Stimulated activated CD4-positive, alpha-beta T cell treated with anti-CD3 and anti-CD28 coated beads, Interleukin-12 subunit alpha, Interleukin-12 subunit beta, amount 100 ng/mL, for 4 hours (primary cell): ENCODE results near the gene LMF1.
A peak's percentile ranks its signal among the peaks of the same experiment; 100 is the strongest.

Source experiments
- DNase-seq: peaks from one replicate; pipeline ENCODE4 v3.0.0-alpha.2; 2020

LMF1 gene

DNA sequence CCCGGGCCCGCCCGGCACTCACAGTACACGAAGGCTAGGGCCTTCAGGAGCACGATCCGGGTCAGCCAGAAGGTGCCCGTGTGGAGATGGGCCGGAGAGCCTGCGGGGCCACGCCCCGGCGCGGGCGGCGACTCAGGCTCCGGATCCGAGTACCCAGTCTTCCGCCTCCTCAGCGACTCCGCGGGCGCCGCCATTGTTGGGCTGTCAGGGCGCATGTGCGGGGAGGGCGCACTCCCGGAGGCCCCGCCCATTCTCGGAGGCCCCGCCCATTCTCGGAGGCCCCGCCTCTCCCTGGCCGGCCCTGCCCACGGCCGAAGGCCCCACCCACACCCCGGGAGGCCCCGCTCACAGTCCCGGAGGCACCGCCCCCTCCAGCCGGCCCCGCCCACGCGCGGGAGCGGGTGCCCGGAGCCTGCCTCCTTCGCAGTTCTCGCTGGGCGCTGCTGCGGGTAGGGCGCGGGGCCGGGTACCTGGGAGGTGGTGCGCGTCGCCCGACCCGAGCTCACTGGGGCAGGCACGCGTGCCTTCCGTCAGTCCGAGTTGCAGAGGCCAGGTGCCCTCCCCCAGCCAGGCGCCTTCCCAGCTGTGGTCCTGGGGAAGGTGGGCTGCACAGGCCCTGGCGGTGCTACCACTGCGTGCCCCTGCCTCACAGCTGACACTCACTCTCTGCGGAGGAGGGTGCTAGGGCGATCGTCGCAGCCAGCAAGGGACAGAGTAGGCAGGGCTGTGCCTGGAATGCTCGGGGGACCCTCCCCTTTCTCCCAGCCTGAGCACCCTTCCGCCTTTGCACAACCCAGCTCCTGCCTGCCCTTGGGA is at the start of gene LMF1:
Gene LMF1 (minus strand): TSS at position 219 of the 816 bp plus-strand sequence. CDS start 4 bp downstream, at position 215.
- DNase-seq = peak; percentile 97

DNA sequence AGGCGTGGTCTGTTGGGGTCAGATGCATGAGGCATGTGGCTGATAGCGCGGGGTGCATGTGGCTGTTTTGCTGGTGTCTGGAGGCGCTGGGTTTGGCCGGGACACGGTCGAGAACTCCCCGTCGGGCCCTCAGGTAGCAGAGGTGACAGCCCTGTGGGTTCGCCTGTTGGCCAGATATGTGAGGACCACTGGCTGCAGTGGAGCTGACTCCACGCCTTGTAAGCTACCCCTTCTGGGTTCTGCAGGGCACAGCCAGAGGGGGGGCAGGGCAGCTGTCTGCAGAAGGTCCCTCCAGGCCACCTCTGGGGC is 49.3 kb upstream of the LMF1 start:
- DNase-seq = no peak

DNA sequence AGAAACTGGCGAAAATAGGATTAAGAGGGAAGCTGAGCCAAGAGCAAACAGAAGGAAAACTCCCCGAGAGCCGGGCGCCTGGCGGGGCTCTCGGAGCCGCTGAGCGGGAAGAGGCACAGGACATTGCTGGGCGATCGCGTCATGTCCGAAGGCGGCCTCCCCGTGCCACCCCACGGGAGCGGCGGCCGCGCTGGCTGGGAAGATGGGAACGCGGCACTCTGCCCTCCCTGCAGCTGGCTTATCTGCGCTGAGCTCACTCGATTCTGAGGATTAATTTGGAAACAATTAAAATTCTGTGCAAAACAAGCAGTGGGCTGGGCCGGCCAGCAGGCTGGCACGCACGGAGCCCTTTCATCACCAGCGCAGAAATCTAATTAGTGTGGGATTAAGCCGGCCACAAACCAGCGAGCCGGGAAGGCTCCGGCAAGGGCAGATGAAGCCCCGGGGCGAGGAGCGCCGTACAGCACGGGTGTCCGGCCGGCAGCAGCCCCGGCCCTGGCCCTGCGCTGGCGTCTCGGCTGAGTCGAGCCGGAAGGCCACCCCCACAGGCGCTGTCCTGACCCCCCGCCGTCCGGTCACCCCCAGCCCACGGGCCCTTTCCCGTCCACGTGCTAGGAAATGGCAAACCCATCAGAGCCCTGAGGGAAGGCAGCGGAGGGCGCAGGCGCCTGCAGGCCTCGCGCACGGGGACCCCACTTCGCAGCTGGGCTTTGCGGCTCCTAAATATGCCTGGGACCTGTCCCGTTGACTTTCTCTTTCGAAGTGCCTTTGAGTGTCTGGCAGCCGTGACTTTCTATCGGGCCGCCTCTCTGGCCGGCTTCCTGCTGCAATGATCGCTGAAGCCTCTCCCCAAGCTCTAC is 48.7 kb upstream of the LMF1 start:
- no peak for DNase-seq

DNA sequence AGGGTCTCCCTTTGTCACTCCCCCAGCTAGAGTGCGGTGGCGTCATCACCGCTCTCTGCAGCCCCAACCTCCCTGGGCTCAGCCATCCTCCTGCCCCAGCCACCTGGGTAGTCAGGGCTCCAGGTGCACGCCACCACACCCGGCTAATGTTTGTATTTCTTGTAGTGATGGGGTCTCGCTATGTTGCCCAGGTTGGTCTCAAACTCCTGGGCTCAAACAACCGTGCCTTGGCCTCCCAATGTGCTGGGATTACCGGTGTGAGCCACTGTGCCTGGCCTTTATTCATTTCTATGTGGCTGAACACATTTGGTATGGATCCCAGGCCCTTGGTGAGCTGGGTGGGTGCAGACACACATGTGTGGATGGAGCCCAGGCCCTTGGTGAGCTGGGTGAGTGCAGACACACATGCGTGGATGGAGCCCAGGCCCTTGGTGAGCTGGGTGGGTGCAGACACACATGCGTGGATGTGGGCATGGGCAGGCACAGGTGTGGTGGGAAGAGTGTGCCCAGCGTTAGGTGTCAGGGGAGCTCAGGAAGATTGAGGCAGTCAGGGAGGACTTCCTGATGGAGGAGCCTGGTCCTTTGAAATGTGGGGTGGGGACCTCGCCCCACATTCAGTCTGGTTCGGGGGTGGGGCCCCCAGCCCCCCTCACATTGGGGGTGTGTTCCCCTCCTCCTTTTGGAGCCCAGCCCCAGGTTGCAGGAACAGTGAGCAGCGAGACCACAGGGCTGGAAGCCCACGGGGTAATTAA is 47.8 kb upstream of the LMF1 start:
- no peak for DNase-seq

DNA sequence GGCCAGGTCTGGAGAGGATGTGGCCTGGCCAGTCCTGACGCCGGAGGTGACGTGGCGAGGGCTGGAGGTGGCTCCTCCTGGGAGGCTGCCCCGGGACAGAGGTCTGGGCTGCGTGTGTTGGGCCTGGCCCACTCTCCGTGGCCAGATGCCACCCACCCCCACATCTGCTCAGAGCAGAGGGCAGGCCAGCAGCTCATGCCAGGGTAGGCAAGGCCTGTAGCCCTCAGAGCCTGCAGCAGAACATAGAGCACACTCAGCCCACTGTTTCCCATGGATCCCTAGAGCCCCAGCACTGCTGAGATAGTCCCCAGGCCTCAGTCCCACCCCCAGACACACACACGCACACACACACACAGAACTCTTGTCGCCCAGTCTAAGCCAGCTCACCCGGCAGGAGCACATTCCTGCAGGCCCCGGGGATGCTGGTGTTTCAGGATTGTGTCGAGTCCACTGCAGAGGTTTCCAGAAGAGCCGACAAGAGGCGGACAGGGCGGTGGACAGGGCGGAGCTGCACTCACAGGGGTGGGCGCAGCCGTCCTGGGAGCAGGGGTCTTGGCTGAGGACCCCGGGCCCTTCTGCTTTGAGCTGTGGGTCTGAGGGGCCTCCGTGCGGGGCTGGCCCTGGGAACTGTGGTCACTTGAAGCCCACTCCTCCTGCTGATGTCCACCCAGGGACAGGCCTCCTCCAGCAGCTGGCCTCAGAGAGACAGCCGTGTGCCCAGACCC is 44.1 kb upstream of the LMF1 start:
- no peak for DNase-seq

DNA sequence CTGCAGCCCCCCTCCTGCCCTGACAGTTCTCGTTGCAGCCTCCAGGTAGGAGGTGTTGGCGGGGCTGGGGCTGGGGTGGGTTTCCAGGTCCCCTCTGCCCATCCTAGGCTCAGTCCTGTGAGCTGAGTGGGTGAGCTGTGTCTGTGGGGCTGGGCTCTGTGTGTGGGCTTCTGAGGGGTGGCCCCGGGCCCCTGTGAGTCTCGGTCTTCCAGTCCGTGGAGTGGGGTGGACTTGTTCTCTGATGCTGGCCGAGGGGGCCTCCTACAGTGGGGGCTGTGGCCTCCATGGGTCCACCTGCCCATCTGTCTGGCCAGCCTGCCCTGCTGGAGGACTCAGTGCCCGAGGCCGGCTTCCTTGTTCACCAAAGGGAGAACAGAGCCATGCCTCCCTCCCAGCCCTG is 43.4 kb upstream of the LMF1 start:
- DNase-seq = no peak

DNA sequence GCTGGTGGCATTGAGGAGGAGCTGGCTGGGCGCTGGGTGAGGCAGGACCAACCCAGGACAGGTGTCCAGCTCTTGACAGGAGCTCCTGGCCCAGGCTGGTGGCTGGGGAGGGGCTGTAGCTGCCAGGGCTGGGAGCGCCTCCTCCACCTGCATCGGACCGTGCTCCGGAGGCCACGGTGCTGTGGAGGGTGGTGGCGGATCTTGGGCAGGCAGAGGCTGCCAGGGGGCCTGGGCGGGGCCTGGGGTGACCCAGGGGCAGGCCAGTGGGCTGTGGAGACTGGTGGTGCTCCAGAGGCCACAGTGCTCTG is 42.8 kb upstream of the LMF1 start:
- no peak for DNase-seq

DNA sequence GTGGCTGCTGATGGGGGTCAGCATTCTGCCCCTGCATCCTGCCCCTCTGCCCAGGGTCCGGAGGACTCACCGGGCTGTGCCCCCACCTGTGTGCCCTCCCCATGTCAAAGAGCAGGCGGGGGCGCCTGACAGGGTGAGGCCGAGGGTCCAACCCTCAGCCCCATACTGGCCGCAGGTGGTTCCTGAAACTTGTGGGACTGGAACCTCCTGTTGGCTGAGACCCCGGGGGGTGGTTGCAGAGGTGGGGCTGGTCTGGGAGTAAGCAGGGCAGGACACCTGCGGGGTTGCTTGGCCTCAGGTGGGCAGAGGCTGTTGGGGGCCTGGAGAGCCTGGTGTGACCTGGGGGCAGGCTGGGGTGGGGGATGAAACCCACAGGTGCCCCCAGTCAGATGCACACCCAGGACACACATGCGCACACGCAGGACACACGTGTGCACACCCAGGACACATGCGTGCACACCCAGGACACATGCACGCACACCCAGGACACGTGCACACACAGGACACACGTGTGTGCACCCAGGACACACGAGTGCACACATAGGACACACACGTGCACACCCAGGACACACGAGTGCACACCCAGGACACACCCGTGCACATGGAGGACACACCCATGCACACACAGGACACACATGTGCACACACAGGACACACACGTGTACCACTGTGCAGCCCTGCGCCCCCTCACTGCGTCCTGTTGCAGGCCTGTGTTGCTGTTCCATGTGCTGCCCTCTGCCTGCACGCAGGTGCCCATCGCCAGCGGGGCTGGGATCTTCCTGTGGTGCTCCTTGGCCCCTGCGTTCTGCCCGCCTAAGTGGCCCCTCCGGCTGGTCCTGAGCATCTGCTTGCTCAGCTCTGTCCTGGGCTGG is 42.2 kb upstream of the LMF1 start:
- no peak for DNase-seq

DNA sequence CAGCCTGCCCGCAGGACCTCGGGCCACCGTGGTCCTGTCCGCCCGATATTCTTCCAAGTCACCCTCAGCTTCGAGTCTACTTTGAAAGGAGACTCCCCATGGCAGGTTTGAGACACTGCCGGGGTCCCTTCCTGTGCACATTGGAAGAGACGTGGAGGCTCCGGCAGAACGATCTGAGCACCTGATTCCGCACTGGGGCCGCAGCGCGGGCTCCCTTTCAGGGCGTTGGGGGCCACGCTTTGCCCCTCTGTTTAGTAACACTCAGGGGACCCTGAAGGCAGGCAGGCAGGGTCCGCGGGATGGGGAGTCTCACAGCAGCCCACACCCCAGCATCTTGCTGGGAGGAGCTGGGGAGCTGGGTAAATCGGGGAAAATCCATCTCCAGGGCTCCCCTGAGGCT is 41.4 kb upstream of the LMF1 start:
- no peak for DNase-seq

DNA sequence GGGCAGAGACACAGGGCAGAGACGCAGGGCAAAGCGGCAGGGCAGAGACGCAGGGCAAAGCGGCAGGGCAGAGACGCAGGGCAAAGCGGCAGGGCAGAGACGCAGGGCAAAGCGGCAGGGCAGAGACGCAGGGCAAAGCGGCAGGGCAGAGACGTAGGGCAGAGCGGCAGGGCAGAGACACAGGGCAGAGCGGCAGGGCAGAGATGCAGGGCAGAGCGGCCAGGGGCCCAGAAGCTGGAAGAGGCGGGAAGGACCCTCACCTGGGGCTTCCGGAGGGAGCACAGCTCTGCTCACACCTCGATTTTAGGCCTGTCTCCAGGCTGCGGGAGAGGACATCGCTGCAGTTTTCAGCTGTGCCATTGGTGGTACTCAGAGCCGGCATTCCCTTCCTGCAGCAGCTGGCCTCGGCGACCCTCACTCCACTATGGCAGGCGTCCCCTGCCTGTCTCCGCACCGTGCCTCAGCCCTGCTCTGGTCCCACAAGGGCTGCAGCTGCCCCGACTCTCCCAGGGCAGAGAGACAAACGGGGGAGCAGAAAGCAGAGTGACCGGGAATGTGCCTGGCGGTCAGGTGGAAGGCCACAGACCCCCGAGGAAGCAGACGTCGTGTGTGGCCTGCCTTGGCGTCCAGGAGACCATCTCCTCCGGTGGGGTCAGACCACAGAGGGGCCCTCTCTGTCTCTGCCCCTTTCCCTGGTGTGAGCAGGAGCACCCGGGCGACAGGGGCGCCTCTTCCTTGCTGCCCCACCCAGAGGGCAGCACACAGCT is 40.7 kb upstream of the LMF1 start:
- no peak for DNase-seq

DNA sequence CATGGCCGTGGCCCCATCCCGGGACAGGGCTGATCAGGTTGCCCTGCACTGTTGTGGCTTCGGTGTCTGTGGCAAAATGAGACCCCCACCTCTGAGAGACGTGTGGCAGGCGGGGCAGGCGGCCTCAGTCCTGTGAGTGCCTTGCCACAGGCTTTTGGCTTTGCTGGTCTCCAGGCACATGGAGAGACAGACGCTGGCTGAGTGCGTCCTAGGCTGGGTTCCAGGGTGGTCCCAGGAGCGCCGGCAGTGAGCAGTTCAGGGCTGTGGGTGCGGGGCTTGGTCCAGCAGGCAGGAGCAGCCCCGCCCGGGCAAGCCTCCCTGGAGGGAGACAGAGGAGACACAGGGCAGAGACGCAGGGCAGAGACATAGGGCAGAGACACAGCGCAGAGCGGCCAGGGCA is 40.0 kb upstream of the LMF1 start:
- no peak for DNase-seq

DNA sequence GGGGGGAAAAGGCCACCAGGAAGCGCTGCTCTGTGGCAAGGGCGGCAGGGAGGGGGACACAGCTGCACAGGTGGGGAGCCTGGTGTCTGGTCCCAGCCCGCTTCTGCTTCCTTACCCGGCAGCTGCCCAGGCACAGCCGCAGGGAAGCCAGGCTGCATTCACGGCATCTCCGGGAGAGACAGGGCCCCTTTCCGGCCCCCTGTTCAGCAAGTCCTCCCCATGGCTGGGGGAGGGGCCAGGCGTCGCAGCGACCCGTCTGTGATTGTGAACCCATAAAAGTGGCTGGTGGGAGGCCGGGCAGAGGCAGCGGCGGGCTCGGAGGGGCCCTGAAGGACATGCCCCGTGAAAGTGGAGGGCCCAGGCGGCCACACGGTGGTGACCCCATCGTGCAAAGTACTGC is 39.5 kb upstream of the LMF1 start:
- no peak for DNase-seq

DNA sequence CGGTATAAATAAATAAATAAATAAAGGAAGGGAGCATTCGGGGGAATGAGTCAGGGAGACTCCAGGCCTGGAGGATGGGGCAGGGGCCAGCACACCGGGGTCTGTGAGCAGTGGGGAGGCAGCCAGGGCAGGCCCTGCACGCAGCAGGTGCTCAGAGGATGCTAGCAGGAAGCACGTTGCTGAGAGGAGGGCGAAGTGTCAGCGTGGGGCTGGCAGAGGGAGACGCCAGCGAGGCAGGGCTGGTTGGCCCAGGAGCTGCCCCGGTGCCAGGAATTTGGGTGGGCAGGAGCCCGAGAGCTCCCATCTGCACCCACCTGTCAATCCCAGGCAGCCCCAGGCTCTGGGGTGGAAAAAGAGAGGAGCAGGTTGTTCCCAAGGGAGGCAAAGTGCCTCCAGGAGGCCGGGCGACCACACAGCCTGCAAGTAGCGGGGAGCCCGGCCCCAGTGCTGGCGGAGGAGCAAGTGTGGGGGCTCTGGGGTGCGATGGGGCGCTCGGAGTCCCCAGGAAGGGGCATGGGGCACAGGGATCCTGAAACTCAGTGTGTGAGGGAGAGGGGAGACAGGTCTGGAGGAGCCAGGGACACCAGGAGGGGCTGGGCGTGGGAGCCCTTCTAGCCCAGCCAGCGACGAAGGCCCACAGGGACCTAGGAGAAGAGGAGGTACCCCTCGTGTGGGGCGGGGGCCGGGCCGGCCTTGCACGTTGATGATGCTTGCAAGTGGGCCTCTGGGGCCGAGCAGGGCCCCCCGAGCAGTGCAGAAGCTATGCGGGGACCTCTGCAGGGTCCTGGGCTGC is 38.8 kb upstream of the LMF1 start:
- DNase-seq = no peak

DNA sequence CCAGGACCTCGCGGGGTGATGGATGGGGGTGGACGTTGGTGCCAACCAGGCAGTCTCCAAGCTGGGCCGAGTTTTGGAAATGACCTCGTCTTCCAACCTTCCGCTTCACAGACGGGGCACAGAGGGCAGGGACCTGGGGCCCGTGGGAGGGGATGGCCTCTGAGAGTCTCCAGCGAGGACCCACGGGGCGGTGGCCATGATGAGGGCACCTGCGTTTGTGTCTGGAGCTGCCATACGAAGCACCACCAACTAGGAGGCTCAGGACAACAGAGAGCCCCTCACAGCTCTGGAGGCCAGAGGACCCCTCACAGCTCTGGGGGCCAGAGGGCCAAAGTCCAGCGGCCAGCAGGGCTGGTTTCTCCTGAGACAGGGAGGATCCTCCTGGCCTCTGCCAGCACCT is 37.3 kb upstream of the LMF1 start:
- DNase-seq = no peak

DNA sequence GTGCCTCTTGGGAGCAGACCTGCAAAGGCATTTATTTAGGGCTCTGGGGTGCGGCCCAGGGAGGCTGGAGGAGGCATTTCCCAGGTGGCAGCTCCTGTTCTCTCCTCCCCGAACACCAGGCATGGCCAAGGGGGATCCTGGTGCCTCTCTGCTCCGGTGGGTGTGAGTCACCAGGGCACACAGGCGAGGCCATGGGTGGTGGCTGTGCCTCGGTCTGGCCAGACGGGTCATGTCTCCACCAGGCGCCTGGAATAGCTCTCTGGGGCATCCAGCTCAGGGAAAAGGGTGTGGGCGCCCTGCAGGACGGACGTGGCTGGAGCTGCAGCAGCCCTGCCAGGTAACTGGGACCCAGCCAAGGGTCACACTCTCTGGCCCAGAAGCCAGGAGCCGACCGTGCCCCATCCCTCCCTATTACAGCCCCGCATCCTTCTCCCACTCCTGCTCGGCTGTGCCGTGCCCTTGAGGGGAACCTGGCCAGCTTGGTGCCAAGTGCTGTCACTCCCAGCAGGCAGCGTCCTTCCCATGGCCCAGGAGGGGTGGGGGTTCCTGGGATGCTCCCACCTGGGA is 36.6 kb upstream of the LMF1 start:
- no peak for DNase-seq

DNA sequence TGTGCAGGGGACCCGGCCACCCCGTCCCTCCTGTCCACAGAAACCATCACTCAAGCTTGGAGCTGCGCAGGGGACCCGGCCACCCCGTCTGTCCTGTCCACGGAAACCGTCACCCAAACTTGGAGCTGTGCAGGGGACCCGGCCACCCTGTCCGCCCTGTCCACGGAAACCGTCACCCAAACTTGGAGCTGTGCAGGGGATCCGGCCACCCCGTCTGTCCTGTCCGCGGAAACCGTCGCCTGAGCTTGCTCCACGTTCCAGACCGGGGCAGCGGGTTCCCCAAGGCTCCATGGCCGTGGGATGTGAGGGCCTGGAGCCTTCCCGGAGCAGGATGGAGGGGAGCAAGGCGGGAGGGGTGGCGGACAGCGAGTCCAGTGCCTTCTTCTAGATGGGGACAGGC is 36.0 kb upstream of the LMF1 start:
- no peak for DNase-seq

DNA sequence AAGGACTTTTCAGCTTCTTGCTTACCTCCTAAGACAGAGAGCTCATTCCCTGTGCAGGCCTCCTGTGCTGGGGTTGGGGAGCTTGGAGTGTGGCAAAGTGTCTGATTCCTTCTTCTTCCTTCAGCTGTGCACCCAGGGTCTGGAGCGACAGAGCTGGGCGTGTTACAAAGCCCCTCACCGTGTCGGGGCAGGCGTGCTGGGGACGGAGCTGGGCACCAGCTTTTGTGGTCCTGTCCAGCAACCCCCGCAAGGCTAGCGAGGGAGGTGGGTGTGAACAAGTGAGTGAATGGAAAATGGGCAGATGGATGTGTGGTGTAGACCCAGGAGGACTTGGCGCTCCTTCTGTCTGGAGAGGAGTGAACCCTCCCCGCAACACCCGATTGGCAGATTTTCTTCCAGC is 34.5 kb upstream of the LMF1 start:
- DNase-seq = no peak

DNA sequence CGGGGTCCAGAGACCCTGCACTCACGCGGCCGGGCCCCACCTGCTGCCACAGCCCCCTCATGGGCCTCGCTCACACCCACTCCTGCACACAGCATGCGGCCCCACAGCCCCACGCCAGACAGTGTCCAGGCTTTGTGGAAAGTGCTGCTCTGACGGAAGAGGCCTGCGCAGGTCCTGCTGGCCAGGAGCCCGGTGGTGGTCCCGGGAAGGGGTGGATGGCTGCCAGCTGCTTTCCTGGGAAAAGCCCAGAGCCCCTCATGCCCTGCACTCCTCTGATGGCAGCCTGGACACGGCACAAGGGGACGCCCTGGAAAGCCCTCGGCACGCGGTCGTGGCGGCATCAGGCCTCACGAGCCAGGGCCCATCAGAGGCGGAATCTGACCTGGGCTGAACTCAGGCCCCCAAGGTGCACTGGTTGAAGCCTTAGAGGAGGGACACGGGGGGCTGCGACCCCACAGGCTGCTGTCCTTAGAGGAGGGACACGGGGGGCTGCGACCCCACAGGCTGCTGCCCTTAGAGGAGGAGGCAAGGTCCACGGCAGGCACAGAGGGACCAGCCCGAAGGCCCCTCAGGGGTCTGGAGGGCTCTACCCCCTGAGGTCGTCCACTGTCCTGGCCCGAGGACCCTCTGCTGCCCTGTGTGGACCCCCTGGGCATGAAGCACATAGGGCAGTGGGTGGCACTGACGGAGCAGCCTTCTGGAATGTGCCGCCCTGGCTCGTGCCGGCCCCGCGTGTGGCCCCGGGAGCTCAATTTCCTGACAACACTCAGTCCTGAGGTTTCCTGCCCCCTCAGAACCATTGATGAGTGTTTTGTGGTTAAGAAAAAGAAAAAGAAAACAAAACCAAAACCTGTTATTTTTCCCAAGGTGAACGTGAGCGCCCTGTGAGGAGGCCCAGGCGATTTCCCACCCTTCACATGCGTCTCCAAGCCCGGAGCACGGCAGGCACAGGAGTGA is 32.9 kb upstream of the LMF1 start:
- DNase-seq = peak; percentile 48
